H54 (cell line): ENCODE measurements around the gene SC5D.
A peak's percentile ranks its signal among the peaks of the same experiment; 100 is the strongest.

Experiments
- DNase-seq: peaks from one replicate; pipeline ENCODE4 v3.0.0; 2011; ENCODE audit warnings: low spot score, mixed read lengths; ENCODE audit not compliant: insufficient read length
- FAIRE-seq: peaks from 3 replicates; lab custom pipeline; 2011; peaks lifted over from hg19 to GRCh38; lab: Jason Lieb, UNC
- POLR2A ChIP-seq: IDR thresholded peaks from 2 replicates; pipeline ENCODE4 v1.6.1; 2011; ENCODE audit warnings: low read depth, mild to moderate bottlenecking, low read length

SC5D gene

DNA sequence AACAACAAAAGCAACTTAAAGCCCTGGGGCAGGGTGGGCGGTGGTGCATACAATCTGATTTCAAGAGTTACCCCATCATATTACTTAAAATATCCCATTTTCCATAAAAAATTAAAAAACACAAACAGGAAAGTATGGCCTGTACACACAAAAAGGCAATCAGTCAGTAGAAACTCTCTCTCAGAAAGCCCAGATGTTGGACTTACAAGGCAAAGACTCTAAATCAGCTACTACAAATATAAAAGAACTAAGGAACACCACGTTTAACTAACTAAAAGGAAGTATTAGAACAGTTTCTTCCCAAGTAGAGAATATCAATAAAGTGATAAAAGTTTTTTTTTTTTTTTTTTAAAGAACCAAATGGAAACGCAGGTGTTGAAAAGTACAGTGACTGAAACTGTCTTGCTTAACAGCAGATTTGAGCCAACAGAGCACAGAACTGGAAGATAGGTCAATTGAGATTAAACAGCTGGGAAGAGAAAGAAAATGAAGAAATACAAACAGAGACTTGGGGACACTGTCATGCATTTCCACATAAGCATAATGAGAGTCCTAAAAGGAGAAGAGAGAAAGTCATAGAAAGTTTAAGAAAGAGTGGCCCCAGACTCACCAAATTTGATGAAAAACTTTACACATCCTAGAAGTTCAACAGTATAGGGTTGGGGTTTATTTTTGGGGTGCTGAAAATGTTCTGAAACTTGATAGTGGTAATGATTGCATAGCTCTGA is 8.6 kb downstream of the SC5D start:
- TF ChIP-seq POLR2A, result no peak
- DNase-seq (no peak), FAIRE-seq (no peak)

DNA sequence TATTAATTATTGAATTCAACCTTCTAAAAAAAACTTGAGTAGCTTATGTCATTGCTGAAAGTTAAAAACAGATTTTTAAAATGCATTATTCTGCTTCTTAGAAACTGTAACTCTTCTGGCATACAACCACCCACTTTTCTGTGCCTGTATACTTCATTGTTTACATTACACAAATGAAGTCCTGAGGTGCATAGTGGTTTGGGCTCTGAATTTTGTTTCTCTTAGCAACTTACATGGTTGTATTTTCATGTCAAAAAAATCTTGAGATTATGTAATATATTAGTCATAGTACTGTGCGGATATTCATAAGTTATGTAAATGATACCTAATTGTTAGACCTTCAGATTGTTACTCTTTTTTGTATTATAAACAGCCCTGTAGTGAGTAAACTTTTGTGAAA is 12.2 kb downstream of the SC5D start:
- FAIRE-seq, result no peak
- no peak for TF ChIP-seq POLR2A

GRCh38 chr11:121308816-121309215 is 16.2 kb downstream of the SC5D start:
- FAIRE-seq, result no peak
- DNase-seq, result no peak
- TF ChIP-seq POLR2A, result no peak

More for the DNA sequence above, 12.2 kb downstream of the SC5D start:
- no peak for DNase-seq

- DNase-seq (no peak), FAIRE-seq (no peak)
- no peak for TF ChIP-seq POLR2A
Observed at GRCh38 chr11:121309688-121310087, 17.1 kb downstream of the SC5D start.

DNA sequence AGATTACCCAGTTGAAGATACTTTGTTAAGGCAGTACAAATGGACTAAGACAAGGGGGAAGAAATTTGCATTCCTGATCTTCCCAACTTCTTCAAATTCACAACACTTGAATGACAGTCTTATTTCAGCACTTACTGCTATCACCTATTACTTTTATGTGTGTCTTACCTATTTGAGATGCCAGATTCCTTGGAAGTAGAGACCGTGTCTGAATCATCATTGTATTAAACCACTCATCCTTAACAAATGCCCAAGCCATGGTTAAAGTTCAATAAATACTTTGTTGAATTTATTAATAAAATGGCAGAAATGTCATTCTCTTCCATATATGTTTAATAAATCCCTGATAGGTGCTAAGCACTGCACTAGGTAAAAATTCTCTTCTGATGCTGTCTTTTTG is 18.3 kb downstream of the SC5D start:
- TF ChIP-seq POLR2A, result no peak
- FAIRE-seq, result no peak
- no peak for DNase-seq

DNA sequence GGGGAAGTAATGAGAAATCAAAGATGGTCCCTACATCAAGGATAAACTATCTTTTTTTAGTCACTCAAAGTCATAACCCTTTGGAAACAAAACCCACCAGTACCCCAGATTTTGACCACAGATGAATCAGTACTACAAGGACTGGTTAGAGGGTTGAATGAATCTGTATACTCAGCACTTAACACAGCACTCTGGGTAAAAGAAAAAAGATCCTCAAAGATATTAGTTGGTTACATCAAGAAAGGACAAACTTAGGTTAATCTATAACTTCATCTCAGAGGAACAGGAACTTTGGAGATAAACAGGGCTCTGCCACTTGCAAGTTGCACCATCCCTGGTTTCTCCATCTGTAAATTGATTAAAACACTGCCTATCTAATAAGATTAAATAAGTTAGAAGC is 18.8 kb downstream of the SC5D start:
- FAIRE-seq (no peak), DNase-seq (no peak)
- TF ChIP-seq POLR2A, result no peak

- no peak for FAIRE-seq
- DNase-seq, result no peak
- no peak for TF ChIP-seq POLR2A
Observed at GRCh38 chr11:121312483-121312882, 19.9 kb downstream of the SC5D start.

DNA sequence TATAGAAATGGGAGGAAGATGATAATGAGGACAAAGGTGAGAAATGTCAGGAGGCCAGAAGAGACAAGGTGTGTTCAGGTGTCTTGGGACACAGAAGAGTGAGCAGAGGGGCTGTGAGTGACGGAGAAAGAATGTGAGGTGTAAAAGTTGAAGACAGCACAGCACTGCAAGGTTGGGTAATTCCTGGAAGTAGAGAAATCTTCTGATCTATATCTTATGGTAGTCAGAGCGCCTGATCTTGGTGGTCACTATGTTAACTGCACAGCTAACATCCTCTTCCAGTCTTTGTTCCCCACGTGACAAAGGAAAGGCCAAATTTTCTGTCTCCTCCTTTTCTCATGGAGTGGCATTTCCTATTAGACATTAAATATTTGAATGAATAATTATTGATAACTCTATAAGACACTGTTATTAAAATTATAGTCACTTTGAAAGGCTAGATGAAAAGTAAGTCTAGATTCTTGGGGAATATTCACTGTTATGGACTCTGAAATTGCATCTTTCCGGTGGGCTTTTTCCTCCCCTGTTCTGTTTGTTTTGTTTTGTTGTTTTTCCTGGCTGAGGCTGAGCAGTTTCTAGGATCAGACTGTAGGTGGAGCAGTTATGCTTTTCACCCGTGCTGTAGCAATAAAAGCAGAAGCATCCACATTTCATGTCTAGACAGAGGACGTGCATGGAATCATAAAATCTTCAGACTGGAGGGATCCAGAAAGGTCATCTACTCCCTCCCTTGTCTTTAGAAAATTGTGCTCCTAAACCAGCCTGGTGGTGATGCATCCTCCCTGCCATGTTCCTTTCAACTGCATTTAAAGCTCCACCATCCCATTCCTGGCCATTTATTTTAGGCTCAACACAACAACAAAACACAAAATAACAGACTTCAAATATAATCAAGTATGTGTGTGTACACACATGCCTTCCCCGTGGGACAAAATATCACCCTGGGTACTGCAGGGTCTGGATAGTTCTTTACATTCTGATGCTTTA is 26.6 kb downstream of the SC5D start:
- no peak for TF ChIP-seq POLR2A
- no peak for DNase-seq
- FAIRE-seq, result peak; percentile 53

DNA sequence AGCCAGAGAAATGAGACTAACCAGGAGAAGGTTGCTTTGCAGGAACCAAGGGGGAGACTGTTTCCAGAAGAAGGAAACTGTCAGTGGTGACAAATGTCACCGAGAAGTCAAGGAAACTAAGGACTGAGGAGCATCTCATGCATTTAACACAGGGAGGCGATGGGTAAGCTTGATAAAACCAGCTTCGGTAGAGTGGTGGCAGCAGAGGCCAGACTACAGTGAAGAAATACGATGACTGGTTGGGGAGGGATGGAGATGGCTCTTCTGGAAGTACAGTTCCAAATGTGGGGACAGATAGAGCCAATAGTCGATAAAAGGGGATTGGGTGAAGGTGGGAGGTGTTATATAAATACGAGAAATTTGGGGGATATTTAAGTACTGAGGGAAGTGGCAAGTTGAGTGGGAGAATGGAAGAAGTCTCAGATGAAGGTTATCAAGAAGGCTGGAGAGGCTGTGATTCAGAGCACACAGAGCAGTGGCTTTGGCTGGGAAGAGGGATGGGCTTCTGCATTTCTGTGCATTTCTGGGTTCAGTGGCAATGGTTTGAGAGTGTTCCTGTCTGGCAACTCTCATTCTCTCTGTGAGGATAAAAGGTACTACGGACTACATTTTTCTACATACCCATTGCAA is 29.2 kb downstream of the SC5D start:
- no peak for TF ChIP-seq POLR2A
- FAIRE-seq (no peak), DNase-seq (no peak)

DNA sequence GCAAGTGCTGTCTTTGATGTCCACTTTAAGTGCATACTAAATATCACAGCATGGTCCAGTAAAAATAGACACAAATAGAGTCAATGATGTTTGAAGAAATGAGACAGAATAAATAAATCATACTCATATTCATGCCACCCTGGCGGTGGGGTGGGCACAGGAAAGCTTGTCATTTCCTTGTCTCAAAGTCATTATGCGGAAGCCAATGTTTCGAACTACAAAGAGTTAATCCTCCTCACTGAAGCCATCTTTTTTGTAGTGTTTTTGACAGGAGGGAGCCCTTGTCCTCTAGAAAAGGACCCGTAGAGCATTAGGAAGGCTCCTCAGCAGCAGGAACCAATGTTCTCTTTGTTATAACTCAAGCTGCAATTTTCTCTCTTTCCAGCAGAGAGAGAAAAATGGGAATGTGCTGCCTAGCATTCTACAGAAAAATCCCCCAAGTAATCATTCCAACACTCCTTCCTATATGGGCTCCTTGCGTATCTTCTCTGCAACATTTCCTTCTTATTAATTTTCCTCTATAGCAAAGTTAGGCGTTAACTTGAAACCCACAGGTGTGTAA is 30.6 kb downstream of the SC5D start:
- DNase-seq, result no peak
- FAIRE-seq, result no peak
- no peak for TF ChIP-seq POLR2A

DNA sequence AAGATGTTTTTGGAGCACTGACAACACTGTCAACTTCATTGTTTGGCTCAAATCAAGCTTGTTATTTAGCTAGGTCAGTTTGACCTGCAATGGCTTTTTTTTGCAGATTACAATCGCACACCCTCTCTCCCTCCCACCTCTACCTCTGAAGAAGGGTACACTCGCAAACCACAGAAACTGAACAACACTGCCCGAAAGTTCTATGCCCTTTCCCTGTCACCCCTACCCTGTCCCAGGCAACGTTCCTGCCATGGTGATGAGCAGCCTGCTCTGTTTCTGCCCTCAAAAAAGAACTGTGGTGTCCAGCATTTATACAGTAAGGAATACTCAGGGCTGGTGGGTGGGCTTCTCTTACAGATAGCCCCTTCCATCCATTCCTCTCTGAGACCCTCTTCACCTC is 33.7 kb downstream of the SC5D start:
- TF ChIP-seq POLR2A, result no peak
- no peak for DNase-seq
- no peak for FAIRE-seq

DNA sequence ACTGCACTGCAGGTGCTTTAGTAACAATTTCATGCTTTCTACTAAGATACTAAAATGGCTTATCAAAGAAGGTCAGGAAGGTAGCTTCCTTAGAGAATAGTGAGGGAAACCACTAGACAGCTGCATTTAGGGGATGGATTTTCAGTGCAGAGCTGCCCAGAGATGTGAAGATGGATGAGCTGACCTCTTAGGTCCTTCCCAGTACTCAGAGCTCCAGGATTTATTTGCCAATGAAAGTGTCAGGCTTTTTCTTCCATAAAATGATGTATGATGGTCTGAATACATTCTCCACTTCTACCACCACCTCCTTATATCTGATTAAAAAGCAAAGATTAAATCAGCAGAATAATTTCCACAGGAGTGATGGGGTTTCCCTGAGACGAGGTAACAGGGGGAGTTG is 35.0 kb downstream of the SC5D start:
- no peak for TF ChIP-seq POLR2A
- DNase-seq, result no peak
- FAIRE-seq, result no peak

GRCh38 chr11:121328176-121328966 is 35.8 kb downstream of the SC5D start:
- DNase-seq, result no peak
- no peak for FAIRE-seq
- no peak for TF ChIP-seq POLR2A
